ENCODE results near the gene HMCN1.

The HMCN1 gene

GRCh38 chr1:186076006-186076405, 341.8 kb downstream of the HMCN1 start:
- Histone ChIP-seq H3K4me1 (peaks cover 5% of the 10 kb centered on the region; the same call in 1 of the 2 replicates), H3K36me3 (no peaks in the 10 kb centered on the region), H3K27me3 (peaks cover 12% of the 10 kb centered on the region), H3K4me3 (ENCODE audit: low read depth, low read length) (no peak overlapping the region), H3K9me3 (no peaks in the 10 kb centered on the region)
- DNase-seq = no peak
- no peak for TF ChIP-seq CTCF (IDR thresholded peaks at IDR 0.05; ENCODE audit: low read depth, low read length)

- no peaks in the 10 kb centered on the region for H3K36me3 ChIP-seq
- DNase-seq = no peak
- peaks cover 5% of the 10 kb centered on the region; the same call in 1 of the 2 replicates for H3K4me1 ChIP-seq
- H3K27me3 ChIP-seq = peaks cover 4% of the 10 kb centered on the region
- TF ChIP-seq CTCF (IDR thresholded peaks at IDR 0.05; ENCODE audit: low read depth, low read length) = no peak
- H3K9me3 ChIP-seq = no peaks in the 10 kb centered on the region
- no peak overlapping the region for H3K4me3 ChIP-seq (ENCODE audit: low read depth, low read length)
Measured at GRCh38 chr1:186078245-186078644, 344.1 kb downstream of the HMCN1 start.

GRCh38 chr1:186079084-186079684, 345.0 kb downstream of the HMCN1 start:
- Histone ChIP-seq H3K27me3 (no peaks in the 10 kb centered on the region; the same call in 1 of the 2 replicates), H3K36me3 (no peaks in the 10 kb centered on the region), H3K4me1 (peaks cover 5% of the 10 kb centered on the region; the same call in 1 of the 2 replicates), H3K4me3 (ENCODE audit: low read depth, low read length) (no peak overlapping the region), H3K9me3 (no peaks in the 10 kb centered on the region)
- DNase-seq = peak; percentile 5
- no peak for TF ChIP-seq CTCF (IDR thresholded peaks at IDR 0.05; ENCODE audit: low read depth, low read length)

- DNase-seq = peak; percentile 94
- peaks cover 5% of the 10 kb centered on the region; the same call in 1 of the 2 replicates for H3K4me1 ChIP-seq
- no peaks in the 10 kb centered on the region for H3K9me3 ChIP-seq
- no peaks in the 10 kb centered on the region for H3K36me3 ChIP-seq
- no peaks in the 10 kb centered on the region for H3K27me3 ChIP-seq
- H3K4me3 ChIP-seq (ENCODE audit: low read depth, low read length) = no peak overlapping the region
- no peak for TF ChIP-seq CTCF (IDR thresholded peaks at IDR 0.05; ENCODE audit: low read depth, low read length)
Measured at GRCh38 chr1:186082235-186082937, 348.2 kb downstream of the HMCN1 start.

- Histone ChIP-seq H3K36me3 (no peaks in the 10 kb centered on the region), H3K4me3 (ENCODE audit: low read depth, low read length) (no peak overlapping the region), H3K4me1 (no peaks in the 10 kb centered on the region; the same call in 1 of the 2 replicates), H3K9me3 (no peaks in the 10 kb centered on the region), H3K27me3 (peaks cover 9% of the 10 kb centered on the region)
- TF ChIP-seq CTCF (IDR thresholded peaks at IDR 0.05; ENCODE audit: low read depth, low read length) = no peak
- no peak for DNase-seq
Measured at GRCh38 chr1:186086583-186086982, 352.4 kb downstream of the HMCN1 start.

- Histone ChIP-seq H3K4me1 (no peaks in the 10 kb centered on the region), H3K4me3 (ENCODE audit: low read depth, low read length) (no peak overlapping the region), H3K27me3 (peaks cover 9% of the 10 kb centered on the region), H3K9me3 (no peaks in the 10 kb centered on the region), H3K36me3 (no peaks in the 10 kb centered on the region)
- no peak for TF ChIP-seq CTCF (IDR thresholded peaks at IDR 0.05; ENCODE audit: low read depth, low read length)
- no peak for DNase-seq
Measured at GRCh38 chr1:186089940-186090339, 355.7 kb downstream of the HMCN1 start.

Data from BE2C (cell line).